ENCODE data around the gene CYP4F11. TPM values are rescaled to one million over a fixed set of nuclear protein-coding genes. Genes with fewer than 3 reads are reported as not detected.

CYP4F11 gene
- total and polyA plus RNA-seq, 8 donors = 0.04 to 2.3 TPM; not detected in 6

- Histone ChIP-seq H3K4me3 (no peak within 1 kb of the TSS), H3K27ac (no peak within 1 kb of the TSS), H3K36me3 (no peaks in the 10 kb centered on the region), H3K4me1 (peaks cover 0 to 6% of the 10 kb centered on the region in 2 donors), H3K9me3 (no peaks in the 10 kb centered on the region), H3K27me3 (peaks cover 5 to 36% of the 10 kb centered on the region in 2 donors)
- no peak for TF ChIP-seq CTCF (IDR thresholded peaks at IDR 0.05)
- ATAC-seq (no peak), DNase-seq (no peak)
- intact Hi-C loops (cut with DNase I) = no loop called here
These were observed 36.5 kb downstream of the CYP4F11 start, which contains the start of gene CYP4F2 for GRCh38 chr19:15897738-15898276. Gene CYP4F2 (minus strand): TSS chr19:15898074. CDS start chr19:15897611, 463 bp downstream.

GRCh38 chr19:15897026-15897737, 37.1 kb downstream of the CYP4F11 start:
- H3K4me1 ChIP-seq = peaks cover 0 to 6% of the 10 kb centered on the region in 2 donors
- intact Hi-C loops (cut with DNase I) = no loop called here
- ATAC-seq (no peak), DNase-seq (no peak)
- no peak for TF ChIP-seq CTCF (IDR thresholded peaks at IDR 0.05)
- no peaks in the 10 kb centered on the region for H3K9me3 ChIP-seq
- H3K36me3 ChIP-seq = no peaks in the 10 kb centered on the region
- no peak overlapping the region for H3K4me3 ChIP-seq
- no peak overlapping the region for H3K27ac ChIP-seq
- H3K27me3 ChIP-seq = peaks cover 5 to 36% of the 10 kb centered on the region in 2 donors

DNA sequence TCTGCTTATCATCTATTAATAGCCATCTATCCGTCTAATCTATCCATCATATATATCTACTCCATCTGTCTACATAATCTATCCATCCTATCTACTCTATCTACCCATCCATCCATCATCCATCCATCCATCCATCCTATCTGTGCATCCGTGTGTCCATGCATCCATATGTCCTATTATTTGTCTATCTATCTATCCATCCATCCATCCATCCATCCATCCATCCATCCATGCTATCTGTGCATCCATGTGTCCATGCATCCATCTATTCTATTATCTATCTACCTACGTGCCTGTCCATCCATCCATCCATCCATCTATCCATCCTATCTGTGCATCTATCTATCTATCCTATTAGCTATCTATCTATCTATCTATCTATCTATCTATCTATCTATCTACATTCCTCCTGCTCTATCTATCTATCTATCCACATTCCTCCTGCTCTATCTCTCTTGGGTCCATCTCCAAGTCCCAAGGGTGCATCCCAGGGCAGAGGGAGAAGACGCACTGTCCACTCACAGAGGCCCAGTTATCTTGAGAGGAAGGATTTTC, 38.4 kb downstream of the CYP4F11 start:
- DNase-seq = no peak

GRCh38 chr19:15894359-15894758, 40.0 kb downstream of the CYP4F11 start:
- intact Hi-C loops (cut with DNase I) = no loop called here
- no peaks in the 10 kb centered on the region for H3K9me3 ChIP-seq
- ATAC-seq = no peak
- no peak overlapping the region for H3K4me3 ChIP-seq
- peaks cover 0 to 17% of the 10 kb centered on the region in 2 donors for H3K27me3 ChIP-seq
- H3K4me1 ChIP-seq = no peaks in the 10 kb centered on the region
- no peak for TF ChIP-seq CTCF (IDR thresholded peaks at IDR 0.05)
- H3K27ac ChIP-seq = no peak overlapping the region
- H3K36me3 ChIP-seq = no peaks in the 10 kb centered on the region
- no peak for DNase-seq

More for the DNA sequence above, 38.4 kb downstream of the CYP4F11 start:
- H3K4me3 ChIP-seq = no peak overlapping the region
- H3K36me3 ChIP-seq = no peaks in the 10 kb centered on the region
- no peak for TF ChIP-seq CTCF (IDR thresholded peaks at IDR 0.05)
- intact Hi-C loops (cut with DNase I) = no loop called here
- no peak for ATAC-seq
- peaks cover 0 to 6% of the 10 kb centered on the region in 2 donors for H3K4me1 ChIP-seq
- no peak overlapping the region for H3K27ac ChIP-seq
- H3K27me3 ChIP-seq = peaks cover 5 to 31% of the 10 kb centered on the region in 2 donors
- no peaks in the 10 kb centered on the region for H3K9me3 ChIP-seq

- Histone ChIP-seq H3K4me1 (no peaks in the 10 kb centered on the region), H3K27me3 (peaks cover 0 to 9% of the 10 kb centered on the region in 2 donors), H3K9me3 (no peaks in the 10 kb centered on the region), H3K4me3 (no peak overlapping the region), H3K36me3 (no peaks in the 10 kb centered on the region), H3K27ac (no peak overlapping the region)
- intact Hi-C loops (cut with DNase I) = no loop called here
- ATAC-seq (no peak), DNase-seq (no peak)
- TF ChIP-seq CTCF (IDR thresholded peaks at IDR 0.05) = no peak
These were observed 40.9 kb downstream of the CYP4F11 start for GRCh38 chr19:15893477-15893876.

Measured in left lung (tissue), 10 donors.